Endodermal cell (in vitro differentiated cells): Measurements from ENCODE around the gene VPS45. TPM values are rescaled to one million over a fixed set of nuclear protein-coding genes. Genes with fewer than 3 reads are reported as not detected.

ENCODE experiments used
- DNase-seq: peaks from one replicate; pipeline ENCODE4 v3.0.0-alpha.2; 2017
- H3K27ac ChIP-seq: 2 replicates; pipeline ENCODE4 v1.5.1; 2013; ENCODE audit warnings: mild to moderate bottlenecking, low read depth, low read length, moderate library complexity
- H3K27me3 ChIP-seq: 2 replicates; pipeline ENCODE4 v1.6.1; 2013; ENCODE audit warnings: mild to moderate bottlenecking, low read length, moderate library complexity; ENCODE audit not compliant: insufficient read depth, control insufficient read depth, poor library complexity, severe bottlenecking
- H3K36me3 ChIP-seq: 2 replicates; pipeline ENCODE4 v1.7.0; 2013; ENCODE audit warnings: mild to moderate bottlenecking, low read length, moderate library complexity; ENCODE audit not compliant: control insufficient read depth, insufficient read depth
- H3K4me1 ChIP-seq: one replicate; pipeline ENCODE4 v1.7.0; 2013; ENCODE audit warnings: low read length; ENCODE audit not compliant: control insufficient read depth, insufficient read depth
- H3K4me3 ChIP-seq: 2 replicates; pipeline ENCODE4 v1.5.1; 2013; ENCODE audit warnings: mild to moderate bottlenecking, low read length, moderate library complexity
- H3K9ac ChIP-seq: 2 replicates; pipeline ENCODE4 v1.6.1; 2013; ENCODE audit warnings: mild to moderate bottlenecking, low read length, moderate library complexity; ENCODE audit not compliant: poor library complexity, severe bottlenecking; ENCODE audit errors: extremely low read depth
- H3K9me3 ChIP-seq: 2 replicates; pipeline ENCODE4 v1.6.1; 2013; ENCODE audit warnings: mild to moderate bottlenecking, low read length, moderate library complexity; ENCODE audit not compliant: control insufficient read depth
- H3K27ac Mint-ChIP-seq: 2 replicates; pipeline ENCODE4 v1.8.0; 2020; ENCODE audit warnings: mixed read lengths
- H3K27me3 Mint-ChIP-seq: 2 replicates; pipeline ENCODE4 v1.8.0; 2021; ENCODE audit warnings: mild to moderate bottlenecking, mixed read lengths; ENCODE audit not compliant: insufficient read depth
- H3K36me3 Mint-ChIP-seq: 2 replicates; pipeline ENCODE4 v1.8.0; 2020; ENCODE audit warnings: low read depth, mixed read lengths
- H3K4me1 Mint-ChIP-seq: 2 replicates; pipeline ENCODE4 v1.8.0; 2020; ENCODE audit warnings: mixed read lengths
- H3K4me3 Mint-ChIP-seq: 2 replicates; pipeline ENCODE4 v1.8.0; 2020; ENCODE audit warnings: mild to moderate bottlenecking, moderate library complexity, mixed read lengths
- H3K9me3 Mint-ChIP-seq: 2 replicates; pipeline ENCODE4 v1.8.0; 2020; ENCODE audit warnings: mild to moderate bottlenecking, mixed read lengths
- CTCF ChIP-seq: fragments of 200-600 bp; sonication (generic); conservative IDR thresholded peaks from 2 replicates; pipeline ENCODE4 v1.5.0; 2021; ENCODE audit warnings: antibody characterized with exemption, mild to moderate bottlenecking
- WGBS, 2 experiments: methylation state at CpG; one replicate each; pipeline versions ENCODE4 v1.1.5 to v1.1.7; 2013; ENCODE audit warnings: missing lambda C conversion rate in 2 of 2, mixed read lengths in 1 of 2; ENCODE audit not compliant: insufficient coverage in 1 of 2, insufficient read length in 1 of 2; 5-methylcytosine and 5-hydroxymethylcytosine counted together
- total RNA-seq, 2 donors: library from RNA; stranded (reverse); fragmentation: NEBNext Ultra II Directional in 1 of 2; extraction: Animal tissue kit (Norgen Biotek cat#: 25700) in 1 of 2; gene quantifications; 2 replicates in 1 of 2; 3 replicates in 1 of 2; pipeline ENCODE4 v1.2.1, GENCODE V29; 2021

The VPS45 gene
- total RNA-seq, 2 donors from 2014 or later = 32.6 to 35.0 TPM

- H3K9ac ChIP-seq = no peak overlapping the region
- H3K9me3 Mint-ChIP-seq = no peaks in the 10 kb centered on the region
- no peaks in the 10 kb centered on the region for H3K4me1 ChIP-seq
- no peak overlapping the region for H3K4me3 ChIP-seq
- no peak for TF ChIP-seq CTCF
- 89 to 100% methylated on average over 1 to 2 of the region's 2 CpGs for WGBS, 2 experiments
- no peak for DNase-seq
- H3K36me3 Mint-ChIP-seq = peaks cover 17% of the 10 kb centered on the region
- H3K27ac ChIP-seq = no peak overlapping the region
- H3K27me3 Mint-ChIP-seq = no peaks in the 10 kb centered on the region
- no peak overlapping the region for H3K4me3 Mint-ChIP-seq
- H3K4me1 Mint-ChIP-seq = no peaks in the 10 kb centered on the region
- H3K36me3 ChIP-seq = no peaks in the 10 kb centered on the region
- H3K9me3 ChIP-seq = no peaks in the 10 kb centered on the region
- no peak overlapping the region for H3K27ac Mint-ChIP-seq
- no peaks in the 10 kb centered on the region for H3K27me3 ChIP-seq
Measured at GRCh38 chr1:150126811-150127210, 59.2 kb downstream of the VPS45 start.

- H3K4me3 ChIP-seq = no peak overlapping the region
- Mint-ChIP-seq H3K4me3 (no peak overlapping the region), H3K27me3 (no peaks in the 10 kb centered on the region), H3K9me3 (no peaks in the 10 kb centered on the region), H3K4me1 (no peaks in the 10 kb centered on the region), H3K36me3 (peaks cover 10% of the 10 kb centered on the region), H3K27ac (no peak overlapping the region)
- no peaks in the 10 kb centered on the region for H3K36me3 ChIP-seq
- H3K27me3 ChIP-seq = no peaks in the 10 kb centered on the region
- TF ChIP-seq CTCF = no peak
- H3K9ac ChIP-seq = no peak overlapping the region
- no peaks in the 10 kb centered on the region for H3K9me3 ChIP-seq
- no peak for DNase-seq
- H3K27ac ChIP-seq = no peak overlapping the region
- no peaks in the 10 kb centered on the region for H3K4me1 ChIP-seq
Measured at GRCh38 chr1:150127464-150127863, 59.9 kb downstream of the VPS45 start.

- Histone ChIP-seq H3K36me3 (no peaks in the 10 kb centered on the region), H3K9me3 (no peaks in the 10 kb centered on the region), H3K4me1 (no peaks in the 10 kb centered on the region), H3K4me3 (no peak overlapping the region), H3K27me3 (no peaks in the 10 kb centered on the region), H3K27ac (no peak overlapping the region), H3K9ac (no peak overlapping the region)
- Mint-ChIP-seq H3K27me3 (no peaks in the 10 kb centered on the region), H3K27ac (no peak overlapping the region), H3K4me1 (no peaks in the 10 kb centered on the region), H3K36me3 (peaks cover 10% of the 10 kb centered on the region), H3K4me3 (no peak overlapping the region), H3K9me3 (no peaks in the 10 kb centered on the region)
- 96 to 98% methylated on average over 5 to 7 of the region's 7 CpGs for WGBS, 2 experiments
- no peak for DNase-seq
- TF ChIP-seq CTCF = no peak
Measured at GRCh38 chr1:150127868-150128267, 60.3 kb downstream of the VPS45 start.
